ENCODE data around the gene PFN1.

PFN1 gene

DNA sequence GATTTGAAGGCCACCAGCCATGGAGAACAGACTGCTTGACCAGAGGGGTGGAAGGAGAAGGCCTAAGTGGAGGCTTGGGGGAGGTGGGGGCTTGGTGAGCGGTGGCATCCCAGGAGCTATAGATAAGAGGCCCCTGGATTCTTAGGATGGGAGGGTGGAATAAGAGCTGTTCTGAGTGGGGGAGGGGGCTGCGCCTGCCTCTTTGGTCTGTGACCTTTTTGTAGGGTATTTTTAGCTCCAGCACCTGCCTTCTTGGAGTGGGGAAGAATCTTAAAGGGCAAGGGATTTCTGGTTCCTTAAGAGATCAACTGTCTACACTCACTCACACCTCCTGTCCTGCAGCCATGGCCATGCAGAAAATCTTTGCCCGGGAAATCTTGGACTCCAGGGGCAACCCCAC, 3.2 kb upstream of the PFN1 start:
- no peaks in the 10 kb centered on the region for H3K27me3 ChIP-seq (ENCODE audit: control insufficient read depth in 1 of 2, insufficient read depth in 2 of 2, low read length in 2 of 2)
- H3K4me3 ChIP-seq (ENCODE audit: low read length in 2 of 2), result peak overlapping the region in 1 of 2 donors; percentile 29
- peaks cover 23% of the 10 kb centered on the region for H3K4me1 ChIP-seq (ENCODE audit: control insufficient read depth, insufficient read depth, low read length)
- peaks cover under 1% of the 10 kb centered on the region in 2 donors for H3K36me3 ChIP-seq (ENCODE audit: control insufficient read depth in 2 of 2, insufficient read depth in 2 of 2, low read length in 2 of 2)
- no peaks in the 10 kb centered on the region for H3K9me3 ChIP-seq (ENCODE audit: control insufficient read depth in 2 of 2, low read length in 2 of 2)
- H3K27ac ChIP-seq (ENCODE audit: low read length), result peak overlapping the region; percentile 37
- H3K9ac ChIP-seq (ENCODE audit: low read length in 2 of 2), result no peak overlapping the region

- peak within 1 kb of the TSS; percentile 70 to 79 for H3K9ac ChIP-seq (ENCODE audit: low read length in 2 of 2)
- H3K4me3 ChIP-seq (ENCODE audit: low read length in 2 of 2), result peak within 1 kb of the TSS; percentile 56 to 94
- peaks cover 5 to 7% of the 10 kb centered on the region in 2 donors for H3K36me3 ChIP-seq (ENCODE audit: control insufficient read depth in 2 of 2, insufficient read depth in 2 of 2, low read length in 2 of 2)
- no peaks in the 10 kb centered on the region for H3K27me3 ChIP-seq (ENCODE audit: control insufficient read depth in 1 of 2, insufficient read depth in 2 of 2, low read length in 2 of 2)
- H3K9me3 ChIP-seq (ENCODE audit: control insufficient read depth in 2 of 2, low read length in 2 of 2), result no peaks in the 10 kb centered on the region
- H3K4me1 ChIP-seq (ENCODE audit: control insufficient read depth, insufficient read depth, low read length), result peaks cover 30% of the 10 kb centered on the region
- peak within 1 kb of the TSS; percentile 97 for H3K27ac ChIP-seq (ENCODE audit: low read length)
These were observed 2.4 kb upstream of the PFN1 start, which contains the start of gene ENO3 for GRCh38 chr17:4950746-4951204. Gene ENO3 (plus strand): TSS chr17:4951119. CDS start chr17:4951830, 711 bp downstream.

DNA sequence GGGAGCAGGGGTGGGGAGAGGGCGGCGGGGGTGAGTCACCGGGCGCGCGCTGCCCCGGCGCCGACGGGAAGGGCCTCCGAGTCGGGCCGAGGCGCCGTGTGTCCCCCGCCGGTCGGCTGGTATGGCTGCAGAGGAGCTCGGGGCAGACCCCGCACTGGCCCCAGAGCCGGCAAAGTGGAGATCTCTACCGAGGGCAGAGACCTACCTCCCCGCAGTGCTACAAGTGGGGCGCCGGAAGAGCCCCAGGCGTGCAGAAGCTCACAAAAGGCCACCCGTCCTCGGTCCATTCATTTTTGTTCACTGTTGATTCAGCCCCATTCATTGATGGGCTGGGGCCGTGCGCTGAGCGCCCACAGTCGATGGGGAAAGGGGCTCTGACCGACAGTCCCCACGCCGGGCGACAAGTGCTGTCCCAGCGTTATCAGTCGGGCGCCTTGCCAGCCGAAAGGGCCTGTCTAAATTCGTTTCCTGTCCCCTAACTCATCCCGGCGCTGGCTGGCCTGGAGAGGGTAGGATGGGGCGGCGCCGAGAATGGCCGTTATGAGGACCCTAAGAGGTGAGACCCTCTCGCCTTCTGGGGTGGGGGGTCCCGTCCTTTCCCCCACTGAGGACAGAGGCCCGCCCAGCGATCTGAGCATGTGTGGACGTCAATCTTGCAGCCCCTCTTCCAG, 1.9 kb upstream of the PFN1 start:
- H3K27ac ChIP-seq (ENCODE audit: low read length), result peak overlapping the region; percentile 97
- H3K4me3 ChIP-seq (ENCODE audit: low read length in 2 of 2), result peak overlapping the region; percentile 56 to 94
- H3K27me3 ChIP-seq (ENCODE audit: control insufficient read depth in 1 of 2, insufficient read depth in 2 of 2, low read length in 2 of 2), result no peaks in the 10 kb centered on the region
- no peaks in the 10 kb centered on the region for H3K9me3 ChIP-seq (ENCODE audit: control insufficient read depth in 2 of 2, low read length in 2 of 2)
- peaks cover 35% of the 10 kb centered on the region for H3K4me1 ChIP-seq (ENCODE audit: control insufficient read depth, insufficient read depth, low read length)
- peak overlapping the region; percentile 70 to 79 for H3K9ac ChIP-seq (ENCODE audit: low read length in 2 of 2)
- H3K36me3 ChIP-seq (ENCODE audit: control insufficient read depth in 2 of 2, insufficient read depth in 2 of 2, low read length in 2 of 2), result peaks cover 7 to 12% of the 10 kb centered on the region in 2 donors

DNA sequence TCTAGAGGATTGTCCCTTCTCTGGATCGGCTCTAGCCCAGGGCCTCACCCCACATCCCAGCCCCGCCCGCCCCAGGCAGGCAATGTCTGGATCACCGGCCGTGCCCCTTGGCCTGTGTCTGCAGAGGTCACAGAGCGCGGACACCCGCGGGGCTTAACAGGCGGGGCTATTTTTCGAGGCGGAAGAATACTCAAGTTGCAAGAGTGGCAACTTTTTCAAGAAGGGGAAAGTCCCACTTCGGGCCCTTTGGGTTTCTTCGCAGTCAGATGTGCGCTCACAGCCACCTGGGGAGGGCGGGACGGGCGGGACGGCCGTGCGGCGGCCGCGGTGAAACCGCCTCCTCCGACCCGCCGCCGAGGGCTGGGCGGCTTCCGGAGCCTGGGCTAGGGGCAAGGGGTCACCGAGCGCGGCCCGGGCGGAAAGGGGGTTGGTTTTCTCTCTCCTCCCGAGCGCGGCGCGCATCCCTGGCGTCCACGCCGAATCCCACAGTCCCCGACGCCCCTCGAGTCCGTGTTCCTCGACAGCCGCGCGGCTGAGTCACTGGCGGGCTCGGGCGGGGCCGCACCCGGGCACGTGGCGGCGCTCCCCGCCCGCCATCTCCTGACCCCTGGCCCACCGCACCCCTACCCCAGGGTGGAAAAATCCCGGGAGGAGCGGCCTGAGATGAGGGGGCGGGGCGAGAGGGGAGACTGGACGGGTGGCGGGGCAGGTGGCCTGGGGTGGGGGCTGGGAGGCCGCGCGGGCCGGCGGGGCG, 1.2 kb upstream of the PFN1 start:
- Histone ChIP-seq H3K27ac (ENCODE audit: low read length) (peak overlapping the region; percentile 97), H3K9me3 (ENCODE audit: control insufficient read depth in 2 of 2, low read length in 2 of 2) (no peaks in the 10 kb centered on the region), H3K36me3 (ENCODE audit: control insufficient read depth in 2 of 2, insufficient read depth in 2 of 2, low read length in 2 of 2) (peaks cover 11 to 15% of the 10 kb centered on the region in 2 donors), H3K4me1 (ENCODE audit: control insufficient read depth, insufficient read depth, low read length) (peaks cover 43% of the 10 kb centered on the region), H3K4me3 (ENCODE audit: low read length in 2 of 2) (peak overlapping the region; percentile 91 to 94), H3K9ac (ENCODE audit: low read length in 2 of 2) (peak overlapping the region; percentile 68 to 76), H3K27me3 (ENCODE audit: control insufficient read depth in 1 of 2, insufficient read depth in 2 of 2, low read length in 2 of 2) (no peaks in the 10 kb centered on the region)

DNA sequence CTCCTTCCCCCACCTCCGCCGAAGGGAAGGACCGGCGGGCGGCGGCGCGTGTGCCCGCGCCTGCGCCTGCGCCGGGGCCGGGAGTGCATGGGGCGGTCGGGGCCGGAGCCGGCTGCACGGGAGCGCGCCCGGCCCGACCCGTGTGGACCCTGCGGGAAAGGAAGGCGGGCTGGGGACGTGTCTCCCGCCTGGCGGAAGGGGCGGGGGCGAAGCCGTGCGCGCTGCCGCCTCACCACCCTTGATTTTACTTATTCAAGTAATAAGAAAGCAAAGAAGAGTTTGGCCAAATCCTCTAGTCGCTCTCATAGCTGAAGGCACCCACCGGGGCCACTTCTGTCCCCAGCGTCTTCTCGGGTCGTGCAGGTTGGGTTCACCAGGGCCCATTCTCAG, 596 bp upstream of the PFN1 start:
- Histone ChIP-seq H3K27me3 (ENCODE audit: control insufficient read depth in 1 of 2, insufficient read depth in 2 of 2, low read length in 2 of 2) (no peaks in the 10 kb centered on the region), H3K4me3 (ENCODE audit: low read length in 2 of 2) (peak overlapping the region; percentile 91 to 94), H3K36me3 (ENCODE audit: control insufficient read depth in 2 of 2, insufficient read depth in 2 of 2, low read length in 2 of 2) (peaks cover 17 to 19% of the 10 kb centered on the region in 2 donors), H3K4me1 (ENCODE audit: control insufficient read depth, insufficient read depth, low read length) (peaks cover 48% of the 10 kb centered on the region), H3K9ac (ENCODE audit: low read length in 2 of 2) (peak overlapping the region; percentile 68 to 76), H3K9me3 (ENCODE audit: control insufficient read depth in 2 of 2, low read length in 2 of 2) (no peaks in the 10 kb centered on the region), H3K27ac (ENCODE audit: low read length) (peak overlapping the region; percentile 97)

- Histone ChIP-seq H3K36me3 (ENCODE audit: control insufficient read depth in 2 of 2, insufficient read depth in 2 of 2, low read length in 2 of 2) (peaks cover 27 to 31% of the 10 kb centered on the region in 2 donors), H3K27me3 (ENCODE audit: control insufficient read depth in 1 of 2, insufficient read depth in 2 of 2, low read length in 2 of 2) (no peaks in the 10 kb centered on the region), H3K4me3 (ENCODE audit: low read length in 2 of 2) (peak overlapping the region; percentile 69 to 94), H3K4me1 (ENCODE audit: control insufficient read depth, insufficient read depth, low read length) (peaks cover 49% of the 10 kb centered on the region), H3K27ac (ENCODE audit: low read length) (peak overlapping the region; percentile 97), H3K9me3 (ENCODE audit: control insufficient read depth in 2 of 2, low read length in 2 of 2) (no peaks in the 10 kb centered on the region), H3K9ac (ENCODE audit: low read length in 2 of 2) (peak overlapping the region; percentile 94 to 100)
These were observed 742 bp downstream of the PFN1 start for GRCh38 chr17:4947411-4948165.

- H3K4me3 ChIP-seq (ENCODE audit: low read length in 2 of 2), result peak overlapping the region; percentile 69 to 94
- H3K27ac ChIP-seq (ENCODE audit: low read length), result peak overlapping the region; percentile 97
- no peaks in the 10 kb centered on the region for H3K9me3 ChIP-seq (ENCODE audit: control insufficient read depth in 2 of 2, low read length in 2 of 2)
- H3K36me3 ChIP-seq (ENCODE audit: control insufficient read depth in 2 of 2, insufficient read depth in 2 of 2, low read length in 2 of 2), result peaks cover 31 to 36% of the 10 kb centered on the region in 2 donors
- H3K9ac ChIP-seq (ENCODE audit: low read length in 2 of 2), result peak overlapping the region; percentile 82 to 100
- peaks cover 54% of the 10 kb centered on the region for H3K4me1 ChIP-seq (ENCODE audit: control insufficient read depth, insufficient read depth, low read length)
- no peaks in the 10 kb centered on the region for H3K27me3 ChIP-seq (ENCODE audit: control insufficient read depth in 1 of 2, insufficient read depth in 2 of 2, low read length in 2 of 2)
These were observed 1.3 kb downstream of the PFN1 start for GRCh38 chr17:4947010-4947410.

DNA sequence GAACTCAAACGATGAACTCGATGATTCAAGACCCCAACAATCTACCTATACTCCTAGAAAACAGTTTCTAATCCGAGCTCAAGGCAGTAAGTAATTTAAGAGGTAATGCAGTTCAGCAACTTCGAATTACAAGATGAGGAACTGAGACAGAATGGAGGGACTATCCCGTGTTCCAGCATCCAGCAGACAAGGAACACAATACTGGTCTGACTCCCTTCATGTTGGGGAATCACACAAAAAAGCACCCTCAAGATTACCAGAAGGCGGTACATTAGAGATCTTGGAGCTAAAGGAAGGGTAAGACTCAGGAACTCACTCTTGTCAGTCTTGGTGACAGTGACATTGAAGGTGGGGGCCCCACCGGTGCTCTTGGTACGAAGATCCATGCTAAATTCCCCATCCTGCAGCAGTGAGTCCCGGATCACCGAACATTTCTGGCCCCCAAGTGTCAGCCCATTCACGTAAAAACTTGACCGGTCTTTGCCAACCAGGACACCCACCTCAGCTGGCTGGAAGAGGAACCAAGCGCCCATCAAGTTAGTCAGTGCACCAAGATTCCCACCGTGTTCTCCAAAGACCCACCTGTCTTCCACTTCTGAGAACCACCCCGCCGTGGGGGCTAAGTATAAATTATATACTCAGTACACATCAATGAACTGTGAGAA, 1.9 kb downstream of the PFN1 start:
- Histone ChIP-seq H3K36me3 (ENCODE audit: control insufficient read depth in 2 of 2, insufficient read depth in 2 of 2, low read length in 2 of 2) (peaks cover 32 to 37% of the 10 kb centered on the region in 2 donors), H3K4me1 (ENCODE audit: control insufficient read depth, insufficient read depth, low read length) (peaks cover 54% of the 10 kb centered on the region), H3K9me3 (ENCODE audit: control insufficient read depth in 2 of 2, low read length in 2 of 2) (no peaks in the 10 kb centered on the region), H3K27ac (ENCODE audit: low read length) (peak overlapping the region; percentile 97), H3K4me3 (ENCODE audit: low read length in 2 of 2) (peak overlapping the region; percentile 69 to 94), H3K9ac (ENCODE audit: low read length in 2 of 2) (peak overlapping the region; percentile 82 to 100), H3K27me3 (ENCODE audit: control insufficient read depth in 1 of 2, insufficient read depth in 2 of 2, low read length in 2 of 2) (no peaks in the 10 kb centered on the region)

- H3K9me3 ChIP-seq (ENCODE audit: control insufficient read depth in 2 of 2, low read length in 2 of 2), result no peaks in the 10 kb centered on the region
- peaks cover 54% of the 10 kb centered on the region for H3K4me1 ChIP-seq (ENCODE audit: control insufficient read depth, insufficient read depth, low read length)
- peaks cover 32 to 37% of the 10 kb centered on the region in 2 donors for H3K36me3 ChIP-seq (ENCODE audit: control insufficient read depth in 2 of 2, insufficient read depth in 2 of 2, low read length in 2 of 2)
- no peaks in the 10 kb centered on the region for H3K27me3 ChIP-seq (ENCODE audit: control insufficient read depth in 1 of 2, insufficient read depth in 2 of 2, low read length in 2 of 2)
- peak overlapping the region; percentile 82 to 100 for H3K9ac ChIP-seq (ENCODE audit: low read length in 2 of 2)
- peak overlapping the region; percentile 69 to 94 for H3K4me3 ChIP-seq (ENCODE audit: low read length in 2 of 2)
- H3K27ac ChIP-seq (ENCODE audit: low read length), result peak overlapping the region; percentile 97
These were observed 2.4 kb downstream of the PFN1 start for GRCh38 chr17:4945944-4946280.

All from stomach smooth muscle (tissue), 2 donors.